ENCODE data around the gene NBEA. TPM values are rescaled to one million over a fixed set of nuclear protein-coding genes. Genes with fewer than 3 reads are reported as not detected.

Gene NBEA
- total RNA-seq, 1 experiment from 2014 or later: 4.1 TPM

- ATAC-seq: no peak
Observed at GRCh38 chr13:35483761-35484160, 541.7 kb downstream of the NBEA start.

More at GRCh38 chr13:35483761-35484160, 541.7 kb downstream of the NBEA start:
- Histone ChIP-seq H2AFZ (ENCODE audit: low read depth, low read length, poor library complexity, severe bottlenecking) (no peak overlapping the region), H3K4me1 (ENCODE audit: control insufficient read depth in 1 of 2, insufficient read depth in 2 of 2, low read length in 2 of 2) (no peaks in the 10 kb centered on the region), H3K27me3 (ENCODE audit: insufficient read depth, low read length) (no peaks in the 10 kb centered on the region), H3K4me2 (ENCODE audit: low read length) (no peak overlapping the region), H3K27ac (ENCODE audit: low read depth, low read length) (no peak overlapping the region), H3K9ac (ENCODE audit: low read length) (no peak overlapping the region), H3K9me2 (ENCODE audit: insufficient read depth) (no peaks in the 10 kb centered on the region), H3K9me3 (ENCODE audit: control insufficient read depth in 1 of 2, insufficient read depth in 1 of 2, low read depth in 1 of 2, low read length in 2 of 2) (no peaks in the 10 kb centered on the region), H3K4me3 (replicated peaks in 1 of 2; ENCODE audit: low read depth in 1 of 2, low read length in 2 of 2) (no peak overlapping the region), H3K36me3 (ENCODE audit: control insufficient read depth in 1 of 2, insufficient read depth in 2 of 2, low read length in 2 of 2) (no peaks in the 10 kb centered on the region), H4K20me1 (ENCODE audit: insufficient read depth) (no peaks in the 10 kb centered on the region), H3K79me2 (ENCODE audit: insufficient read depth, low read length) (no peaks in the 10 kb centered on the region)
- no TSS peak for BruUV-seq (replicated peaks)
- no peak for DNase-seq (ENCODE audit: low read depth, low spot score)
- POLR2A ChIA-PET: no interaction called here
- intact Hi-C loops (cut with micrococcal nuclease): no loop called here
- TF ChIP-seq FOSL1 (IDR thresholded peaks at IDR 0.05; ENCODE audit: low read depth): no peak
- TF ChIP-seq REST (IDR thresholded peaks at IDR 0.05; ENCODE audit: low read depth): no peak
- no peak for TF ChIP-seq EZH2phosphoT487 (IDR thresholded peaks at IDR 0.05; ENCODE audit: borderline replicate concordance)
- TF ChIP-seq SIN3A (IDR thresholded peaks at IDR 0.05; ENCODE audit: low read depth): no peak
- no peak for TF ChIP-seq ZNF274 (IDR thresholded peaks at IDR 0.05; ENCODE audit: low read depth, low read length)
- no peak for TF ChIP-seq YY1 (IDR thresholded peaks at IDR 0.05; ENCODE audit: extremely low read depth, insufficient replicate concordance, low read depth, low read length)
- RAD21 ChIA-PET (ENCODE audit: low non-redundant PET in 1 of 2, low total read pairs in 2 of 2, uncharacterized antibody in 2 of 2, unreplicated experiment in 2 of 2): no interaction called here
- CTCF ChIA-PET: no interaction called here
